Stimulated activated CD4-positive, alpha-beta T cell treated with anti-CD3 and anti-CD28 coated beads, Interleukin-1b, Interleukin-23, amount 100 ng/mL, for 4 hours (primary cell): ENCODE results near the gene AFG1L.
"Not testable (repeated sequence)": the region's sequence is repeated elsewhere in the genome, so short reads cannot be mapped to it uniquely, and the experiment has no call there.

ENCODE experiments used
- DNase-seq, 2 donors: peaks; one replicate each; pipeline ENCODE4 v3.0.0-alpha.2; 2020; ENCODE audit warnings: low read depth in 2 of 2

AFG1L gene

GRCh38 chr6:108288742-108289141, 6.1 kb upstream of the AFG1L start:
- no peak for DNase-seq

- DNase-seq: no peak
Observed at GRCh38 chr6:108291091-108291490, 3.8 kb upstream of the AFG1L start.

GRCh38 chr6:108292561-108292960, 2.3 kb upstream of the AFG1L start:
- not testable (repeated sequence) for DNase-seq

- no peak for DNase-seq
Observed at GRCh38 chr6:108293527-108294296, 1.1 kb upstream of the AFG1L start.

- no peak for DNase-seq
Observed at GRCh38 chr6:108294297-108294726, 542 bp upstream of the AFG1L start.

- DNase-seq: no peak
Observed at GRCh38 chr6:108295676-108296075, 822 bp downstream of the AFG1L start.

- no peak for DNase-seq
Observed at GRCh38 chr6:108302386-108302785, 7.5 kb downstream of the AFG1L start.

GRCh38 chr6:108304646-108305045, 9.8 kb downstream of the AFG1L start:
- no peak for DNase-seq

GRCh38 chr6:108308641-108309040, 13.8 kb downstream of the AFG1L start:
- DNase-seq: not testable (repeated sequence)

GRCh38 chr6:108309844-108310243, 15.0 kb downstream of the AFG1L start:
- no peak for DNase-seq

GRCh38 chr6:108312605-108313004, 17.8 kb downstream of the AFG1L start:
- no peak for DNase-seq

- no peak for DNase-seq
Observed at GRCh38 chr6:108321253-108321747, 26.4 kb downstream of the AFG1L start.

GRCh38 chr6:108322728-108323127, 27.9 kb downstream of the AFG1L start:
- DNase-seq: no peak

- DNase-seq: no peak
Observed at GRCh38 chr6:108323710-108324466, 29.0 kb downstream of the AFG1L start.

- DNase-seq: not testable (repeated sequence)
Observed at GRCh38 chr6:108330221-108330785, 35.4 kb downstream of the AFG1L start.

- DNase-seq: no peak
Observed at GRCh38 chr6:108330806-108331205, 36.0 kb downstream of the AFG1L start.

GRCh38 chr6:108331982-108332381, 37.1 kb downstream of the AFG1L start:
- DNase-seq: no peak

GRCh38 chr6:108336971-108337370, 42.1 kb downstream of the AFG1L start:
- no peak for DNase-seq

- no peak for DNase-seq
Observed at GRCh38 chr6:108337721-108338120, 42.9 kb downstream of the AFG1L start.

- DNase-seq: no peak
Observed at GRCh38 chr6:108341372-108341771, 46.5 kb downstream of the AFG1L start.

GRCh38 chr6:108343894-108344293, 49.0 kb downstream of the AFG1L start:
- no peak for DNase-seq

- no peak for DNase-seq
Observed at GRCh38 chr6:108348655-108349349, 53.9 kb downstream of the AFG1L start.
